NT2/D1 (cell line): Measurements from ENCODE around the gene MYBPH.

ENCODE experiments used
- DNase-seq: peaks from one replicate; pipeline ENCODE4 v3.0.0-alpha.2; 2011; ENCODE audit warnings: low read depth, low spot score
- H3K27me3 ChIP-seq: 2 replicates; pipeline ENCODE4 v1.6.0; 2011; ENCODE audit warnings: mild to moderate bottlenecking; ENCODE audit not compliant: insufficient read length, insufficient read depth
- H3K36me3 ChIP-seq: 2 replicates; pipeline ENCODE4 v1.6.1; 2011; ENCODE audit warnings: mild to moderate bottlenecking, low read length, mixed read lengths; ENCODE audit not compliant: insufficient read depth, insufficient read length
- H3K4me1 ChIP-seq: 2 replicates; pipeline ENCODE4 v1.5.1; 2011; ENCODE audit not compliant: insufficient read depth, insufficient read length
- H3K4me3 ChIP-seq: 2 replicates; pipeline ENCODE4 v1.5.1; 2011; ENCODE audit warnings: low read depth; ENCODE audit not compliant: insufficient read length
- H3K9ac ChIP-seq: 2 replicates; pipeline ENCODE4 v1.6.0; 2011; ENCODE audit warnings: low read depth; ENCODE audit not compliant: insufficient read length
- H3K9me3 ChIP-seq: 2 replicates; pipeline ENCODE4 v1.5.1; 2011; ENCODE audit warnings: mild to moderate bottlenecking, low read length; ENCODE audit not compliant: insufficient read depth
- SUZ12 ChIP-seq: IDR thresholded peaks from 2 replicates; pipeline ENCODE4 v1.6.1; 2011; ENCODE audit not compliant: insufficient read length, insufficient read depth; ENCODE audit errors: extremely low read depth
- YY1 ChIP-seq: IDR thresholded peaks from 2 replicates; pipeline ENCODE4 v1.6.1; 2011; ENCODE audit not compliant: insufficient read length, insufficient read depth
- ZNF274 ChIP-seq: IDR thresholded peaks from 2 replicates; pipeline ENCODE4 v1.6.1; 2011; ENCODE audit warnings: mild to moderate bottlenecking, low read depth, low read length

Gene MYBPH

DNA sequence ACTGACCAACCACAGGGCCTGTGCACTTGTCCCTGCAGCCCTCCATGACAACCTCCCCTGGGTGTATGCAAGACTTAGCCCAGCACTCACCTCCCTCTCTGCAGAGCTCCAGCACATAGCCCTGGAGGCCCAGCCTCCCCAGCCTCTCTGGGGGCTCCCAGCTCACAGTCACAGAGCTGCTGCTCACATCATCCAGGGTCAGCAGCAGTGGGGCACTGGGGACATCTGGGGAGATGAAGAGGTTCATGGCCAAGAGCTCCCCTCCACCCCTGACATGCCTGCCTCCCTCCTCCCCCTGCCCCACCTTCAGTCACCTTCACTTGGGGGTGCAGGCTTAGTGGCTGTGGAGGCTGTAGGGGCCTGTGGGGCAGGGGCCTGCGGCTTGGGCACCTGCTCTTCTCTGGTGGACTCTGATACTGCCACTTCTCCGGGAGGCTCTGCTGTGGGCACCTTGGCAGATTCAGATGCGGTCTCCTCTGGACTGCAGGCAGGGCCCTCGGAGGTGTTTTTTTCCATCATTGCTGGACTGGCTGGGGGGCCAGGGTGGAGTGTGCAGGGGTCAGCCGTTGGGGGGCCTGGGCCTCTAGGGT is at the start of gene MYBPH:
TSS of gene MYBPH (minus strand) at position 590 of the 590 bp plus-strand sequence. CDS start at position 519, 71 bp downstream.
- TF ChIP-seq SUZ12 (no peak), ZNF274 (no peak), YY1 (no peak)
- H3K9ac ChIP-seq: no peak within 1 kb of the TSS

GRCh38 chr1:203225071-203225470 is 49.4 kb upstream of the MYBPH start:
- no peaks in the 10 kb centered on the region for H3K36me3 ChIP-seq
- TF ChIP-seq YY1 (no peak), SUZ12 (no peak), ZNF274 (no peak)
- no peak overlapping the region for H3K4me3 ChIP-seq
- H3K4me1 ChIP-seq: peaks cover 2% of the 10 kb centered on the region
- no peaks in the 10 kb centered on the region for H3K9me3 ChIP-seq
- no peak overlapping the region for H3K9ac ChIP-seq
- DNase-seq: no peak
- H3K27me3 ChIP-seq: peaks cover 5% of the 10 kb centered on the region

More for the DNA sequence above, at the start of gene MYBPH:
- Histone ChIP-seq H3K27me3 (no peaks in the 10 kb centered on the region), H3K9me3 (no peaks in the 10 kb centered on the region), H3K4me3 (no peak within 1 kb of the TSS), H3K36me3 (peaks cover 2% of the 10 kb centered on the region), H3K4me1 (peaks cover 44% of the 10 kb centered on the region)
- DNase-seq: no peak

DNA sequence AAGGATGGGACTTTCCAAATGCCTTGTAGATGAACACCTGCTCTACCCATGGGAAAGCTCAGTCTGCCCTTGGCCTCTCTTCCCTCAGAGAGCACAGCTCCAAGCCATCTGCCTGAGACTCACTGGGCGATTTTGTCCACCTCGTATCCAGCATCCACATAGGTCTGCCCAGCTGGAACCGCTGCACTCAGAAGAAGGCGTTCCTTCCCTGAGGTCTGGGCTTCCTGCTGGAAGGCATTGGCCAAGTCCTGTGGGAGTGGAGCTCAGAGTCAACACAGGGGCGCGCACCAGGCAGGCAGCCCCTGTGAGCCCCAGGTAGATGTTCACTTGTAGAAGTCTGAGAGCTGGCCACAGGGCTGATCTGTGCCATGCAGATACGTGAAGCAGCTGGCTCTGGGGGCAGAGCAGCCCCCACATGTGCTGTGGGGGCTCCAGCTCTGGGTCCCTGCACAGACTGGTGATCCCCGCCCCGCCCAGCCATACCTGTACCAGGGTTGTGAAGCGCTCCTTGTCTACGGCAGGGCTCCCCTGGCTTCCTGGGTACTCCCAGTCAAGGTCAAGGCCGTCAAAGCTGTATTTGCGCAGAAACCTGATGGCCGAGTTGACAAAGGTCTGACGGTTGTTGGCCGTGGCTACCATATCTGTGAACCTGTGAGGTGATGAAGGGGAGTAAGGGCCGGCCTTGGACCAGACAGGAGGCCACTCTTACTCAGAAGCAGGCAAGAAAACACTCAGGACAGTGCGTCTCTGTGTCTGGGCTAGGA is 47.6 kb upstream of the MYBPH start:
- TF ChIP-seq SUZ12: no peak
- no peak for TF ChIP-seq YY1

GRCh38 chr1:203219934-203220333 is 44.3 kb upstream of the MYBPH start:
- Histone ChIP-seq H3K36me3 (no peaks in the 10 kb centered on the region), H3K27me3 (no peaks in the 10 kb centered on the region), H3K9me3 (no peaks in the 10 kb centered on the region), H3K4me3 (no peak overlapping the region), H3K4me1 (peaks cover 17% of the 10 kb centered on the region), H3K9ac (no peak overlapping the region)
- DNase-seq: no peak
- no peak for TF ChIP-seq SUZ12

More for the DNA sequence above, 47.6 kb upstream of the MYBPH start:
- H3K9me3 ChIP-seq: no peaks in the 10 kb centered on the region
- DNase-seq: no peak
- no peak overlapping the region for H3K9ac ChIP-seq
- H3K27me3 ChIP-seq: peaks cover 5% of the 10 kb centered on the region
- no peak overlapping the region for H3K4me3 ChIP-seq
- H3K36me3 ChIP-seq: no peaks in the 10 kb centered on the region
- H3K4me1 ChIP-seq: no peaks in the 10 kb centered on the region

DNA sequence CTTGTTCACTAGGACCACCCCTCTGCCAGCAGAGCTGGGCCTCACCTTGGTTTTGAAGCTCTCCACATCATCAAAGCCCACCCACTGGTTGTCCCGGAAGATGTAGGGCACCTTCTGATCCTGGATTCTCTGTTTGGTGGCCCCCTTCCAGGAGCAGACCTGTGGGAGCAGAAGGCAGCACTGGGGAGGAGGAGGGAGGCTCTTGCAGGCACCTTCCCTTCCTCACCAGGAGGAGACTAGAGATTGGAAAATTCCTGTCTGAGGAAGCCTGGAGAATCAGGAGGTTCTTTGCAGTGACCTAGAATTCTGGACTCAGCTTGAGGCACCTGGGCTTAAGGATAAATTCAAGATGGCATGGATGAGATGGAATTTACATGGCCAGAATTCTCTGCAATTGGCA is 43.5 kb upstream of the MYBPH start:
- TF ChIP-seq YY1 (no peak), SUZ12 (no peak), ZNF274 (no peak)
- DNase-seq: no peak
- H3K4me3 ChIP-seq: no peak overlapping the region
- no peaks in the 10 kb centered on the region for H3K9me3 ChIP-seq
- no peaks in the 10 kb centered on the region for H3K36me3 ChIP-seq
- H3K4me1 ChIP-seq: peaks cover 17% of the 10 kb centered on the region
- H3K9ac ChIP-seq: no peak overlapping the region
- no peaks in the 10 kb centered on the region for H3K27me3 ChIP-seq

- H3K9ac ChIP-seq: no peak overlapping the region
- H3K4me1 ChIP-seq: peaks cover 17% of the 10 kb centered on the region
- H3K36me3 ChIP-seq: no peaks in the 10 kb centered on the region
- DNase-seq: no peak
- no peak overlapping the region for H3K4me3 ChIP-seq
- no peaks in the 10 kb centered on the region for H3K9me3 ChIP-seq
- TF ChIP-seq YY1 (no peak), SUZ12 (no peak), ZNF274 (no peak)
- no peaks in the 10 kb centered on the region for H3K27me3 ChIP-seq
Observed at GRCh38 chr1:203217668-203218067, 42.0 kb upstream of the MYBPH start.

GRCh38 chr1:203217139-203217655 is 41.6 kb upstream of the MYBPH start:
- Histone ChIP-seq H3K36me3 (no peaks in the 10 kb centered on the region), H3K9ac (peak overlapping the region; percentile 12), H3K4me3 (no peak overlapping the region), H3K27me3 (no peaks in the 10 kb centered on the region), H3K4me1 (peaks cover 17% of the 10 kb centered on the region), H3K9me3 (no peaks in the 10 kb centered on the region)
- no peak for DNase-seq
- TF ChIP-seq YY1 (no peak), SUZ12 (no peak), ZNF274 (no peak)
